ENCODE measurements around the gene SLC39A6. TPM values are rescaled to one million over a fixed set of nuclear protein-coding genes. Genes with fewer than 3 reads are reported as not detected.

SLC39A6 gene
- total and polyA plus RNA-seq, 2 donors (not counting 3 experiments of a cell fraction or from before 2014, with no cell fraction given): 13.8 to 23.1 TPM

GRCh38 chr18:36132756-36133155 lies 3.6 kb upstream of the SLC39A6 start:
- Histone ChIP-seq H3K27ac (ENCODE audit: insufficient read depth, low read depth, low read length) (no peak overlapping the region), H3K36me3 (ENCODE audit: control insufficient read depth in 2 of 2, extremely low read depth in 1 of 2, insufficient read depth in 2 of 2, low read length in 2 of 2) (peaks cover 2 to 5% of the 10 kb centered on the region in 2 experiments), H3K9me3 (replicated peaks; ENCODE audit: control insufficient read depth, insufficient read depth, low read length) (no peaks in the 10 kb centered on the region), H3K9ac (replicated peaks; ENCODE audit: extremely low read depth, insufficient read depth, low read length) (no peak overlapping the region), H4K20me1 (replicated peaks; ENCODE audit: control insufficient read depth, extremely low read depth, insufficient read depth, low read length) (no peaks in the 10 kb centered on the region), H3K27me3 (ENCODE audit: control insufficient read depth in 2 of 2, insufficient read depth in 2 of 2, low read length in 2 of 2) (no peaks in the 10 kb centered on the region), H3K9me1 (replicated peaks; ENCODE audit: control insufficient read depth, extremely low read depth, insufficient read depth, low read length) (no peaks in the 10 kb centered on the region), H3K79me2 (ENCODE audit: control insufficient read depth, insufficient read depth, low read length) (peaks cover 50% of the 10 kb centered on the region), H2AFZ (ENCODE audit: low read depth, low read length) (no peak overlapping the region), H3K4me2 (ENCODE audit: insufficient read depth, low read length) (no peak overlapping the region), H3K4me1 (ENCODE audit: control insufficient read depth, extremely low read depth, insufficient read depth, low read length) (peaks cover 15% of the 10 kb centered on the region), H3K4me3 (replicated peaks in 1 of 3; ENCODE audit: insufficient read depth in 1 of 3, low read depth in 1 of 3, low read length in 3 of 3) (no peak overlapping the region)
- no peak for TF ChIP-seq GATA2 (IDR thresholded peaks at IDR 0.05; ENCODE audit: insufficient read depth, insufficient read length, low read depth, low read length)
- no peak for TF ChIP-seq CTCF (IDR thresholded peaks at IDR 0.05; ENCODE audit: extremely low read depth in 1 of 2, insufficient read depth in 1 of 2, low read depth in 1 of 2, low read length in 2 of 2)
- TF ChIP-seq POLR2A (IDR thresholded peaks at IDR 0.05; ENCODE audit: low read depth, low read length): no peak
- TF ChIP-seq POLR2AphosphoS5 (IDR thresholded peaks at IDR 0.05; ENCODE audit: insufficient read depth, low read depth, low read length): no peak
- no peak for TF ChIP-seq JUN (IDR thresholded peaks at IDR 0.05; ENCODE audit: borderline replicate concordance, insufficient read depth, insufficient read length, low read depth)
- no peak for TF ChIP-seq MAX (IDR thresholded peaks at IDR 0.05; ENCODE audit: insufficient read depth, insufficient read length)
- no peak for TF ChIP-seq MYC (IDR thresholded peaks at IDR 0.05; ENCODE audit: low read depth, low read length)
- no peak for TF ChIP-seq EZH2 (IDR thresholded peaks at IDR 0.05; ENCODE audit: borderline replicate concordance, low read depth, low read length, severe bottlenecking)
- TF ChIP-seq FOS (IDR thresholded peaks at IDR 0.05; ENCODE audit: borderline replicate concordance, insufficient read depth, low read length): no peak
- ChIA-PET CTCF (no interaction called here), POLR2A (no interaction called here)
- no TSS peak for BruUV-seq (replicated peaks)
- no peak for FAIRE-seq
- intact Hi-C loops (cut with micrococcal nuclease): no loop called here
- dilution Hi-C loops (cut with MboI; ENCODE audit: extremely low pct_ligation_motif_present, low sequenced_read_pairs): no loop called here
- no peak for DNase-seq (ENCODE audit: low read depth, low spot score)
